ENCODE measurements around the gene GREB1. TPM values are rescaled to one million over a fixed set of nuclear protein-coding genes. Genes with fewer than 3 reads are reported as not detected.

The GREB1 gene
- total RNA-seq, 1 experiment from 2014 or later = 6.2 TPM

GRCh38 chr2:11532416-11533055, 1.3 kb upstream of the GREB1 start:
- Histone ChIP-seq H3K9ac (ENCODE audit: low read length) (no peak overlapping the region), H3K9me3 (ENCODE audit: control insufficient read depth in 1 of 2, insufficient read depth in 1 of 2, low read depth in 1 of 2, low read length in 2 of 2) (no peaks in the 10 kb centered on the region), H3K4me2 (ENCODE audit: low read length) (no peak overlapping the region), H3K4me3 (replicated peaks in 1 of 2; ENCODE audit: low read depth in 1 of 2, low read length in 2 of 2) (no peak overlapping the region), H3K9me2 (ENCODE audit: insufficient read depth) (no peaks in the 10 kb centered on the region), H4K20me1 (ENCODE audit: insufficient read depth) (no peaks in the 10 kb centered on the region), H2AFZ (ENCODE audit: low read depth, low read length, poor library complexity, severe bottlenecking) (no peak overlapping the region), H3K36me3 (ENCODE audit: control insufficient read depth in 1 of 2, insufficient read depth in 2 of 2, low read length in 2 of 2) (no peaks in the 10 kb centered on the region), H3K27me3 (ENCODE audit: insufficient read depth, low read length) (0 out of 2 replicates have a peak, but pooled peaks cover 4% of the 10 kb centered on the region), H3K79me2 (ENCODE audit: insufficient read depth, low read length) (no peaks in the 10 kb centered on the region), H3K4me1 (ENCODE audit: control insufficient read depth in 1 of 2, insufficient read depth in 2 of 2, low read length in 2 of 2) (no peaks in the 10 kb centered on the region), H3K27ac (ENCODE audit: low read depth, low read length) (no peak overlapping the region)
- DNase-seq (ENCODE audit: low read depth, low spot score) (no peak), ATAC-seq (no peak)
- ChIA-PET RAD21 (ENCODE audit: low non-redundant PET in 1 of 2, low total read pairs in 2 of 2, uncharacterized antibody in 2 of 2, unreplicated experiment in 2 of 2) (no interaction called here), CTCF (no interaction called here), POLR2A (no interaction called here)
- TF ChIP-seq EZH2phosphoT487 (IDR thresholded peaks at IDR 0.05; ENCODE audit: borderline replicate concordance) (no peak), YY1 (IDR thresholded peaks at IDR 0.05; ENCODE audit: extremely low read depth, insufficient replicate concordance, low read depth, low read length) (no peak), TCF7L2 (IDR thresholded peaks at IDR 0.05; ENCODE audit: borderline replicate concordance, extremely low read depth, insufficient read depth, insufficient read length) (no peak)
- no TSS peak for BruUV-seq (replicated peaks)
- intact Hi-C loops (cut with micrococcal nuclease) = no loop called here

- ChIA-PET RAD21 (ENCODE audit: low non-redundant PET in 1 of 2, low total read pairs in 2 of 2, uncharacterized antibody in 2 of 2, unreplicated experiment in 2 of 2) (no interaction called here), CTCF (no interaction called here), POLR2A (no interaction called here)
- Histone ChIP-seq H3K9me3 (ENCODE audit: control insufficient read depth in 1 of 2, insufficient read depth in 1 of 2, low read depth in 1 of 2, low read length in 2 of 2) (no peaks in the 10 kb centered on the region), H3K27me3 (ENCODE audit: insufficient read depth, low read length) (0 out of 2 replicates have a peak, but pooled peaks cover 4% of the 10 kb centered on the region), H3K4me1 (ENCODE audit: control insufficient read depth in 1 of 2, insufficient read depth in 2 of 2, low read length in 2 of 2) (no peaks in the 10 kb centered on the region), H3K9ac (ENCODE audit: low read length) (no peak overlapping the region), H3K79me2 (ENCODE audit: insufficient read depth, low read length) (no peaks in the 10 kb centered on the region), H3K27ac (ENCODE audit: low read depth, low read length) (no peak overlapping the region), H3K4me2 (ENCODE audit: low read length) (no peak overlapping the region), H4K20me1 (ENCODE audit: insufficient read depth) (no peaks in the 10 kb centered on the region), H2AFZ (ENCODE audit: low read depth, low read length, poor library complexity, severe bottlenecking) (no peak overlapping the region), H3K36me3 (ENCODE audit: control insufficient read depth in 1 of 2, insufficient read depth in 2 of 2, low read length in 2 of 2) (no peaks in the 10 kb centered on the region), H3K4me3 (replicated peaks in 1 of 2; ENCODE audit: low read depth in 1 of 2, low read length in 2 of 2) (no peak overlapping the region), H3K9me2 (ENCODE audit: insufficient read depth) (no peaks in the 10 kb centered on the region)
- ATAC-seq (no peak), DNase-seq (ENCODE audit: low read depth, low spot score) (no peak)
- no TSS peak for BruUV-seq (replicated peaks)
- intact Hi-C loops (cut with micrococcal nuclease) = no loop called here
- TF ChIP-seq RAD21 (IDR thresholded peaks at IDR 0.05; ENCODE audit: low read depth) (no peak), CEBPB (IDR thresholded peaks at IDR 0.05; ENCODE audit: low read depth) (no peak), FOSL1 (IDR thresholded peaks at IDR 0.05; ENCODE audit: low read depth) (no peak), YY1 (IDR thresholded peaks at IDR 0.05; ENCODE audit: extremely low read depth, insufficient replicate concordance, low read depth, low read length) (no peak), EGR1 (IDR thresholded peaks at IDR 0.05; ENCODE audit: low read depth) (no peak), EZH2 (IDR thresholded peaks at IDR 0.05) (no peak), REST (IDR thresholded peaks at IDR 0.05; ENCODE audit: low read depth) (no peak), MAX (IDR thresholded peaks at IDR 0.05) (no peak), TCF7L2 (IDR thresholded peaks at IDR 0.05; ENCODE audit: borderline replicate concordance, extremely low read depth, insufficient read depth, insufficient read length) (no peak), ZNF274 (IDR thresholded peaks at IDR 0.05; ENCODE audit: low read depth, low read length) (no peak), ATF3 (IDR thresholded peaks at IDR 0.05) (no peak)
These were observed 363 bp downstream of the GREB1 start for GRCh38 chr2:11534071-11534745.
